Measurements from ENCODE around the gene DSTN.

The DSTN gene

GRCh38 chr20:17589161-17589834, 19.4 kb downstream of the DSTN start:
- peak overlapping the region; percentile 1 for H3K4me3 ChIP-seq (ENCODE audit: low read length)
- peaks cover 51% of the 10 kb centered on the region for H3K4me1 ChIP-seq (ENCODE audit: control insufficient read depth, insufficient read depth, low read length)
- peak overlapping the region; percentile 78 for H3K27ac ChIP-seq (ENCODE audit: low read depth, low read length)
- H3K36me3 ChIP-seq (ENCODE audit: control insufficient read depth, insufficient read depth, low read length): no peaks in the 10 kb centered on the region
- H3K9ac ChIP-seq (ENCODE audit: low read length): no peak overlapping the region
- H3K27me3 ChIP-seq (ENCODE audit: control insufficient read depth, insufficient read depth, low read length): no peaks in the 10 kb centered on the region

- Histone ChIP-seq H3K27me3 (ENCODE audit: control insufficient read depth, insufficient read depth, low read length) (no peaks in the 10 kb centered on the region), H3K27ac (ENCODE audit: low read depth, low read length) (peak overlapping the region; percentile 78), H3K36me3 (ENCODE audit: control insufficient read depth, insufficient read depth, low read length) (no peaks in the 10 kb centered on the region), H3K4me1 (ENCODE audit: control insufficient read depth, insufficient read depth, low read length) (peaks cover 57% of the 10 kb centered on the region), H3K4me3 (ENCODE audit: low read length) (no peak overlapping the region), H3K9ac (ENCODE audit: low read length) (no peak overlapping the region)
Observed at GRCh38 chr20:17590245-17590644, 20.4 kb downstream of the DSTN start.

GRCh38 chr20:17593902-17594301, 24.0 kb downstream of the DSTN start:
- H3K4me1 ChIP-seq (ENCODE audit: control insufficient read depth, insufficient read depth, low read length): peaks cover 51% of the 10 kb centered on the region
- H3K27me3 ChIP-seq (ENCODE audit: control insufficient read depth, insufficient read depth, low read length): no peaks in the 10 kb centered on the region
- no peak overlapping the region for H3K9ac ChIP-seq (ENCODE audit: low read length)
- H3K27ac ChIP-seq (ENCODE audit: low read depth, low read length): peak overlapping the region; percentile 82
- H3K4me3 ChIP-seq (ENCODE audit: low read length): peak overlapping the region; percentile 34
- H3K36me3 ChIP-seq (ENCODE audit: control insufficient read depth, insufficient read depth, low read length): no peaks in the 10 kb centered on the region

- no peaks in the 10 kb centered on the region for H3K27me3 ChIP-seq (ENCODE audit: control insufficient read depth, insufficient read depth, low read length)
- no peak overlapping the region for H3K9ac ChIP-seq (ENCODE audit: low read length)
- peak overlapping the region; percentile 82 for H3K27ac ChIP-seq (ENCODE audit: low read depth, low read length)
- H3K4me3 ChIP-seq (ENCODE audit: low read length): no peak overlapping the region
- H3K4me1 ChIP-seq (ENCODE audit: control insufficient read depth, insufficient read depth, low read length): peaks cover 50% of the 10 kb centered on the region
- H3K36me3 ChIP-seq (ENCODE audit: control insufficient read depth, insufficient read depth, low read length): no peaks in the 10 kb centered on the region
Observed at GRCh38 chr20:17594443-17594842, 24.6 kb downstream of the DSTN start.

- Histone ChIP-seq H3K4me3 (ENCODE audit: low read length) (no peak overlapping the region), H3K27me3 (ENCODE audit: control insufficient read depth, insufficient read depth, low read length) (no peaks in the 10 kb centered on the region), H3K4me1 (ENCODE audit: control insufficient read depth, insufficient read depth, low read length) (peaks cover 43% of the 10 kb centered on the region), H3K9ac (ENCODE audit: low read length) (no peak overlapping the region), H3K36me3 (ENCODE audit: control insufficient read depth, insufficient read depth, low read length) (no peaks in the 10 kb centered on the region), H3K27ac (ENCODE audit: low read depth, low read length) (peak overlapping the region; percentile 33)
Observed at GRCh38 chr20:17595856-17596255, 26.0 kb downstream of the DSTN start.

GRCh38 chr20:17598013-17598550, 28.2 kb downstream of the DSTN start:
- Histone ChIP-seq H3K4me1 (ENCODE audit: control insufficient read depth, insufficient read depth, low read length) (peaks cover 42% of the 10 kb centered on the region), H3K9ac (ENCODE audit: low read length) (no peak overlapping the region), H3K36me3 (ENCODE audit: control insufficient read depth, insufficient read depth, low read length) (no peaks in the 10 kb centered on the region), H3K4me3 (ENCODE audit: low read length) (no peak overlapping the region), H3K27ac (ENCODE audit: low read depth, low read length) (no peak overlapping the region), H3K27me3 (ENCODE audit: control insufficient read depth, insufficient read depth, low read length) (no peaks in the 10 kb centered on the region)

GRCh38 chr20:17601957-17602356, 32.1 kb downstream of the DSTN start:
- H3K4me1 ChIP-seq (ENCODE audit: control insufficient read depth, insufficient read depth, low read length): peaks cover 26% of the 10 kb centered on the region
- no peak overlapping the region for H3K4me3 ChIP-seq (ENCODE audit: low read length)
- no peaks in the 10 kb centered on the region for H3K36me3 ChIP-seq (ENCODE audit: control insufficient read depth, insufficient read depth, low read length)

GRCh38 chr20:17602493-17602892, 32.6 kb downstream of the DSTN start:
- Histone ChIP-seq H3K27me3 (ENCODE audit: control insufficient read depth, insufficient read depth, low read length) (no peaks in the 10 kb centered on the region), H3K9ac (ENCODE audit: low read length) (no peak overlapping the region), H3K36me3 (ENCODE audit: control insufficient read depth, insufficient read depth, low read length) (no peaks in the 10 kb centered on the region), H3K4me3 (ENCODE audit: low read length) (no peak overlapping the region), H3K4me1 (ENCODE audit: control insufficient read depth, insufficient read depth, low read length) (peaks cover 22% of the 10 kb centered on the region), H3K27ac (ENCODE audit: low read depth, low read length) (no peak overlapping the region)

More at GRCh38 chr20:17601957-17602356, 32.1 kb downstream of the DSTN start:
- no peaks in the 10 kb centered on the region for H3K27me3 ChIP-seq (ENCODE audit: control insufficient read depth, insufficient read depth, low read length)
- H3K27ac ChIP-seq (ENCODE audit: low read depth, low read length): peak overlapping the region; percentile 4
- no peak overlapping the region for H3K9ac ChIP-seq (ENCODE audit: low read length)

- Histone ChIP-seq H3K27ac (ENCODE audit: low read depth, low read length) (peak overlapping the region; percentile 8), H3K9ac (ENCODE audit: low read length) (no peak overlapping the region), H3K4me1 (ENCODE audit: control insufficient read depth, insufficient read depth, low read length) (peaks cover 26% of the 10 kb centered on the region), H3K4me3 (ENCODE audit: low read length) (no peak overlapping the region), H3K27me3 (ENCODE audit: control insufficient read depth, insufficient read depth, low read length) (no peaks in the 10 kb centered on the region), H3K36me3 (ENCODE audit: control insufficient read depth, insufficient read depth, low read length) (peaks cover 11% of the 10 kb centered on the region)
Observed at GRCh38 chr20:17605131-17605660, 35.3 kb downstream of the DSTN start.

- peaks cover 32% of the 10 kb centered on the region for H3K4me1 ChIP-seq (ENCODE audit: control insufficient read depth, insufficient read depth, low read length)
Observed at GRCh38 chr20:17606001-17606400, 36.1 kb downstream of the DSTN start.

GRCh38 chr20:17608701-17609497, 39.0 kb downstream of the DSTN start:
- Histone ChIP-seq H3K36me3 (ENCODE audit: control insufficient read depth, insufficient read depth, low read length) (peaks cover 14% of the 10 kb centered on the region), H3K4me1 (ENCODE audit: control insufficient read depth, insufficient read depth, low read length) (peaks cover 43% of the 10 kb centered on the region), H3K27me3 (ENCODE audit: control insufficient read depth, insufficient read depth, low read length) (no peaks in the 10 kb centered on the region), H3K4me3 (ENCODE audit: low read length) (no peak overlapping the region), H3K27ac (ENCODE audit: low read depth, low read length) (no peak overlapping the region), H3K9ac (ENCODE audit: low read length) (no peak overlapping the region)

More at GRCh38 chr20:17606001-17606400, 36.1 kb downstream of the DSTN start:
- Histone ChIP-seq H3K27ac (ENCODE audit: low read depth, low read length) (no peak overlapping the region), H3K36me3 (ENCODE audit: control insufficient read depth, insufficient read depth, low read length) (peaks cover 14% of the 10 kb centered on the region), H3K4me3 (ENCODE audit: low read length) (no peak overlapping the region), H3K9ac (ENCODE audit: low read length) (no peak overlapping the region), H3K27me3 (ENCODE audit: control insufficient read depth, insufficient read depth, low read length) (no peaks in the 10 kb centered on the region)

GRCh38 chr20:17609811-17610377, 40.0 kb downstream of the DSTN start:
- H3K36me3 ChIP-seq (ENCODE audit: control insufficient read depth, insufficient read depth, low read length): peaks cover 14% of the 10 kb centered on the region
- peaks cover 43% of the 10 kb centered on the region for H3K4me1 ChIP-seq (ENCODE audit: control insufficient read depth, insufficient read depth, low read length)
- no peak overlapping the region for H3K4me3 ChIP-seq (ENCODE audit: low read length)
- H3K27ac ChIP-seq (ENCODE audit: low read depth, low read length): peak overlapping the region; percentile 18
- no peaks in the 10 kb centered on the region for H3K27me3 ChIP-seq (ENCODE audit: control insufficient read depth, insufficient read depth, low read length)
- no peak overlapping the region for H3K9ac ChIP-seq (ENCODE audit: low read length)

Measured in rectal smooth muscle tissue (tissue), 1 donor.